GM12878 (cell line): ENCODE measurements around the gene MROH8. TPM values are rescaled to one million over a fixed set of nuclear protein-coding genes. Genes with fewer than 3 reads are reported as not detected.

Experiments
- BCLAF1 ChIP-seq: fragments of 450-650 bp; IDR thresholded peaks from 2 replicates; pipeline ENCODE4 v1.6.1; 2017; ENCODE audit warnings: antibody characterized with exemption, mild to moderate bottlenecking, moderate library complexity
- EP300 ChIP-seq, 2 experiments: fragments of 150-350 bp in 1 of 2; IDR thresholded peaks; 2 replicates each; pipeline ENCODE4 v1.6.1; 2011 to 2012; ENCODE audit warnings: low read depth in 2 of 2, low read length in 2 of 2, borderline replicate concordance in 1 of 2, improper control_type of control experiment in 1 of 2, inconsistent platforms in 1 of 2; ENCODE audit not compliant: control insufficient read depth in 1 of 2
- RELB ChIP-seq: fragments of 450-650 bp; IDR thresholded peaks from 2 replicates; pipeline ENCODE4 v1.6.1; 2017; ENCODE audit warnings: low read depth, mild to moderate bottlenecking, moderate library complexity
- REST ChIP-seq: IDR thresholded peaks from 2 replicates; pipeline ENCODE4 v1.6.1; 2012; ENCODE audit warnings: mild to moderate bottlenecking, low read depth, low read length
- SMAD5 ChIP-seq: IDR thresholded peaks from 2 replicates; pipeline ENCODE4 v1.6.1; 2016; ENCODE audit warnings: antibody characterized with exemption, low read depth
- WRNIP1 ChIP-seq: IDR thresholded peaks from 2 replicates; pipeline ENCODE4 v1.6.1; 2011; ENCODE audit warnings: low read depth, low read length, improper control_type of control experiment, borderline replicate concordance
- polyA plus RNA-seq, 11 experiments: library from polyadenylated mRNA; depleted of rRNA in 4 of 11; unstranded in 6 of 11; stranded (reverse) in 5 of 11; fragments of >200 nt; fragmentation: Nextera tagmentation in 4 of 11; fragmentation: Illumina TruSeq in 1 of 11; extraction: Ambion mirVana in 4 of 11; extraction: Trizol in 1 of 11; gene quantifications; 1 replicate in 1 of 11; 2 replicates in 10 of 11; pipeline versions ENCODE4 v1.2.1 to v1.2.3, GENCODE V29; 2011 to 2016; ENCODE audit warnings: inconsistent platforms in 2 of 11, missing spikeins in 2 of 11, low read depth in 1 of 11
- total RNA-seq, 4 experiments: library from RNA; depleted of rRNA in 3 of 4; stranded (reverse); fragments of >200 nt in 3 of 4; fragmentation: Illumina TruSeq in 1 of 4; extraction: Trizol in 1 of 4; gene quantifications; 2 replicates each; pipeline versions ENCODE4 v1.2.1 to v1.2.3, GENCODE V29; 2013 to 2021

MROH8 gene
- total and polyA plus RNA-seq, 10 of the 15 experiments (the other 5 are each of a cell fraction or from before 2014, with no cell fraction given) = 0.16 to 2.8 (median 1.8) TPM

- no peak for TF ChIP-seq REST
- TF ChIP-seq BCLAF1 = no peak
- no peak for TF ChIP-seq RELB
- TF ChIP-seq EP300 (IDR thresholded peaks at IDR 0.05; ENCODE audit: borderline replicate concordance in 1 of 2, control insufficient read depth in 1 of 2, low read depth in 2 of 2, low read length in 2 of 2) = no peak
- TF ChIP-seq WRNIP1 = no peak
- no peak for TF ChIP-seq SMAD5
- TF ChIP-seq, all 136 proteins: peak for 0
These were observed 29.8 kb upstream of the MROH8 start (continued) for GRCh38 chr20:37209193-37209592.
